GM12872 (cell line): Measurements from ENCODE around the gene PTPRF.

ENCODE experiments used
- TF ChIP-seq, protein P1 (sequence below): IDR thresholded peaks from 3 replicates; pipeline ENCODE4 v1.5.1; 2011; ENCODE audit warnings: low read depth, mild to moderate bottlenecking, low read length, moderate library complexity; ENCODE audit not compliant: insufficient read depth

PTPRF gene

DNA sequence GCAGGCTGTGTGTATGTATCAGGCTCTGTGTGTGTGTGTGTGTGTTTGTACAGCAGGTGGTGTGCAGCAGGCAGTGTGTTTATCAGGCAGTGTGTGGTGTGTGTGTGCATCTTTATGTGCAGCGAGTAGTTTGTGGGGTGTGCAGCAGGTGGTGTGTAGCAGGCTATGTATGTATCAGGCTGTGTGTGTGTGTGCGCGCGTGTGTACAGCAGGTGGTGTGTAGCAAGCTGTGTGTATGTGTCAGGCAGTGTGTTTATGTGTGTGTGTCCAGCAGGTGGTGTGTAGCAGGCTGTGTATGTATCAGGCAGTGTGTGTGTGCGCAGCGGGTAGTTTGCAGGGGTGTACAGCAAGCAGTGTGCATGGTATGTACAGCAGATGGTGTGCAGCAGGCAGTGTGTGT, 29.0 kb downstream of the PTPRF start:
- TF ChIP-seq, protein P1, sequence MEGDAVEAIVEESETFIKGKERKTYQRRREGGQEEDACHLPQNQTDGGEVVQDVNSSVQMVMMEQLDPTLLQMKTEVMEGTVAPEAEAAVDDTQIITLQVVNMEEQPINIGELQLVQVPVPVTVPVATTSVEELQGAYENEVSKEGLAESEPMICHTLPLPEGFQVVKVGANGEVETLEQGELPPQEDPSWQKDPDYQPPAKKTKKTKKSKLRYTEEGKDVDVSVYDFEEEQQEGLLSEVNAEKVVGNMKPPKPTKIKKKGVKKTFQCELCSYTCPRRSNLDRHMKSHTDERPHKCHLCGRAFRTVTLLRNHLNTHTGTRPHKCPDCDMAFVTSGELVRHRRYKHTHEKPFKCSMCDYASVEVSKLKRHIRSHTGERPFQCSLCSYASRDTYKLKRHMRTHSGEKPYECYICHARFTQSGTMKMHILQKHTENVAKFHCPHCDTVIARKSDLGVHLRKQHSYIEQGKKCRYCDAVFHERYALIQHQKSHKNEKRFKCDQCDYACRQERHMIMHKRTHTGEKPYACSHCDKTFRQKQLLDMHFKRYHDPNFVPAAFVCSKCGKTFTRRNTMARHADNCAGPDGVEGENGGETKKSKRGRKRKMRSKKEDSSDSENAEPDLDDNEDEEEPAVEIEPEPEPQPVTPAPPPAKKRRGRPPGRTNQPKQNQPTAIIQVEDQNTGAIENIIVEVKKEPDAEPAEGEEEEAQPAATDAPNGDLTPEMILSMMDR, result no peak

GRCh38 chr1:43560286-43560685, 29.6 kb downstream of the PTPRF start:
- TF ChIP-seq, protein P1, result no peak

DNA sequence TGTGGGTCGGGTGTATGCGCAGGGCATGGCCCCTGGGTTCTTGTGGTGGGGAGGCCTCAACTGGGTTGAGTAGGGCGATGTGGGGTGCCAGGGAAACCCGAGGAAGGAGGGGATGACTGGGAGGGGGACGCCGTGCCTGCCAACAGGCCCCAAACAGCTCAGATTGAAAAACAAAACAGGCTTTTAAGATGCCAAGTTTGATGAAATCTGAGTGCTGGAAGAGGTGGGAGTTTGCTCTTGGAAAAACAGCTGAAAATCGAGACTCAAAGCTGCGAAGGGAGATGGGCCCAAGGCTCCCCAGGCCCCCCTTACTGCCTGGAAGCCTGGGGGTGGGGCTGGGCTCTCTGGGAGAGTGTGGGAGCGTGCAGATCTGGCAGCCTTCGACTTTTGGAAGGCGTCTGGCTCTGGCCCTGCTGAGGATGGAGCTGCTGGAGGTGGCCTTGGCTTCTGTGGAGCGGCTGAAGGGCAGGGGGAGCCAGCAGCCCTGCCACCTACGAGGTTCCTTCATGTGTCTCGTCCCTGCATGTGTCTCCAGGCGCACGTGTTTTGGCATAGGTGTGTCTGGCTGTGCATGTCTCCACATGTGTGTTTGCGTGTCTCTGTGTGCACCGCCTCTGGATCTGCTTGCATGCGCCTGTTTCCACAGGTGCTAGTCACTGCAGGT, 33.3 kb downstream of the PTPRF start:
- TF ChIP-seq, protein P1, result no peak

GRCh38 chr1:43564551-43565348, 34.1 kb downstream of the PTPRF start:
- TF ChIP-seq, protein P1, result no peak

DNA sequence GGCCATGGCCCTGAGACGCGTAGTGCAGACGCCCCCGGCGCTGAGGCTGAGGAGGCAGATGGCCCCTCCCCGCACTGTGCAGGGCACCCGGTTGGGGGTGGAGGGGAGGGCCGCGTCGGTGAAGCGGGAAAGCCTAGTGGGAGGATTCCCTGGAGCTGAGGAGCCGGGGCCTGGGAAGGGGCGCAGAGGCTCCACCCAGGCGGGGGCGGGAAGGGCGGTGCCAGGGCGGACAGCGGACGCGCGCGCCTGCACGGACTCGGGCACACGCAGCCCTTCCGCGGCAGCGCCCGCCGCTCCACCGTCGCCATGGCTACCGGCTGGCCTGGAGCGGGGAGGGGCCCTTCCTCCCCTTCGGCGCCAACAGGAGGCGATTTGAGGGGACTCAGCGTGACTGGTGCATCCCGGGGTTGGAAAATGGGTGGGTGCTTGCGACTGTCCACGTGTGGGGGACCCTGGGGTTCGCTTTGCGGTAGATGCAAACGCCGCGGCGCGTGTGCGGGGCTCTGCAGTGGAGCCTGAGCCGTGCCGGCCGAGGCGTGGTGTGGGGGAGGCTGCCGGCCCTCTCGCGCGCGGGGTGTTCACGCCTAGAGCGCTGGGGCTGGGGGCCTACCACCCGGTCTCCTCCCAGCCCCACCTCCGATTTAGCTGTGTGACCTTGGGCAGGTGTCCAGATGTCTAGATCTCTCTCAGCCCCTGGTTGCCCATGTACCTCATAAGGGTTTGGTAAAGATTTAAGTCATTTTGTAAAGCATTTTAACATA, 35.1 kb downstream of the PTPRF start:
- TF ChIP-seq, protein P1, result no peak

- TF ChIP-seq, protein P1, result no peak
Measured at GRCh38 chr1:43566382-43567044, 35.8 kb downstream of the PTPRF start.

DNA sequence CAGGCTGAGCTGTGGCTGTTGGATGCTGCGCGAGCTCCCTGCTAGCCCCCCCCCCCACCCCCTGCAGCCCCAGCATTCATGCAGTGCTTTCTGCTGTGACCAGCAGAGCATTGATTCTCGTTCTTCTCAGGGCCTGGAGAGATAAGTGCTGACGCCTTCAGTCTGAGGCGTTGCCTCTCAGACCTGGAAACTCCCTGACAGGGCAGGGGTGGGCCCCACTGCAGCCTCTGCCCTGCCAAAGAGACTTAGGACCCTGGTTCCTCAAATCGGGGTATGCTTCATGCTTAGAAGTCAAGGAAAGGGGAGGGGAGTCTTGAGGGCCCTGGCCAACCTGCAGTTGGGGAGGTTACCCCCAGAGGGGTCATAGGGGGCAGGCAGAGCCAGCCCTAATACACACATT, 38.5 kb downstream of the PTPRF start:
- TF ChIP-seq, protein P1, result no peak
